Right lung (tissue), 5 donors: ENCODE measurements around the gene RGL3. TPM values are rescaled to one million over a fixed set of nuclear protein-coding genes. Genes with fewer than 3 reads are reported as not detected.
"Not testable (repeated sequence)": the region's sequence is repeated elsewhere in the genome, so short reads cannot be mapped to it uniquely, and the experiment has no call there.

Source experiments
- DNase-seq, 2 donors: peaks; one replicate each; pipeline ENCODE4 v3.0.0-alpha.2; 2013
- polyA plus RNA-seq, 5 donors: library from polyadenylated mRNA; unstranded; fragments of 120-200 nt; gene quantifications; one replicate each; pipeline versions ENCODE4 v1.2.1 to v1.2.3, GENCODE V29; 2013; ENCODE audit warnings: inconsistent platforms in 1 of 5, low replicate concordance in 1 of 5; ENCODE audit not compliant: insufficient read length in 5 of 5, insufficient read depth in 1 of 5

RGL3 gene
- polyA plus RNA-seq, 5 donors, result 39.4 to 57.9 (median 50.5) TPM

DNA sequence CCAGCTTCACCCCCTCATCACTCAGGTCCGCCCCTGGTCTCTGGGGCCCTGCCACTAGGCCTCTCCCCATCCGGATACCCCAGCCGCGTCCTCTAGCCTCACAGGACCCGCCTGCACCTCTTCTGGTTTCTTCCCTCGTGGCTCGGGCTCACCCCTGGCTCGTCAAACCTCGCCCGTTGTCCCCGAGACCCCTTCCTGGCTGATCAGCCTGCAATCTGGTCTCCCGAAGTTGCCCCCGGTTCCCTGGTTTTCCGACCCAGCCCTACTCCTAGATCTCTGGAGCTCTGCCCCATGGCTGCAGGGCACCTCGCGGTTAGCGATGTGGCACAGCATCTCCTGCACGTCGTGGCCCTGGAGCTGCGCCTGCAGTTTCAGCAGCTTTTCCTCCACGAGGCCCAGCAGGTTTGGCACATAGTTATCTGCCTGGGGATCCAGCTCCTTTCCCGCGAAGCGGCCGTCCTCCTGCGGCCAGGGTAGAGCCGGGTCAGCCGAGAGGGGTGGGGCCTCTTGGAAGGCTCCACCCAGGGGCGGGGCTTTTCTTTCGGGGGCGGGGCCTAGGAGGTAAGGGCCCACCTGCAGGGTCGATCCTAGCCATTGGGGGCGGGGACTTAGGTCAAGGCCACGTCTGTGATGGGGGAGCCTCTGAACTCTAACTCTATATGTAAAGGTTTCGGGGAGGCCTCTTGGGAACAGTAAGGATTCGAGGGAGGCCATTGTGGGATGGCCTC is 2.4 kb upstream of the RGL3 start:
- DNase-seq, result no peak

DNA sequence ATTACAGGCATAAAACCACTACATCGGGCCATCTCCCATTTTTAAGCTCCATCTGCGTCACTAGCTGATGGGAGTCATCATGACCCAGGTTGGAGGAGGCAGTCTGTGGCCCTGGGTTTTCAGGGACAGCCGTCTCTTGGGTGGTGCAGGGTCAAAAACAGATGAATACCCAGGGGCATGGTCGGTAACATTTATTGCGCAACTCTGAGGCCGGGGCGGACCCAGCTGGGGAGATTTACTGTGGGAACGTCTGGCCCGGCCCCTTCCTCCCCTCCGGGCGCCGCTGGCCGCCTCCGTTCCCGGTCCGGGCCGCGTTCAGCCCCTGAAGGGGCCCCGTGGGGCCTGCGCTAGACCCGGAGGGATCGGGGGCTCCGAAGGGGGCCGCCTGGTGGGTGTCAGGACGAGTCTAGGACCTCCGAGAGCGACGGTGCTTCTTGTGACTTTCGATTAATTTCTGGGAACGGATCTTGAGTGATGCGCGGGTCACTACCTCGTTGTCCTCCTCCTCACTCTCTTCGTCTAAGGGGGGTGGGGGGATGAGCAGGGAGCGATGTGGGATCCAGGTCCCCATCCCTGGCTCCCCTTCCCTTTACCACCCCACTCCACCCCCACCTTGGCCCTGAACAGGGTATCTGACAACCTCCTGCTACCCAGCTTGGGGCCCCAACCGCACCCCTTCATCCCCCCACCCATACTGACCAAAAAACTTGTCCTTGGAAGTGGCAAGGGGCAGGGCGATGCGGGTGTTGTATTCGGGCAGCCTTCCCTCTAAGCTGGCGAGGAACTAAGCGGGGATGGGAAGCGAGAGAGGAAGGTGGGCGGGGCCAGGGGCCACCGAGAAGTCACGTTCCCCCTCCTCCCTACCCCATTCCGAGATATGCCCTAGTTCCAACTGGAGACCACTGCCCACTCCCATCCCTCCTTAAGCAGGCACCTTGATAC is 1.6 kb upstream of the RGL3 start:
- DNase-seq, result peak in 1 of 2 donors; percentile 46

DNA sequence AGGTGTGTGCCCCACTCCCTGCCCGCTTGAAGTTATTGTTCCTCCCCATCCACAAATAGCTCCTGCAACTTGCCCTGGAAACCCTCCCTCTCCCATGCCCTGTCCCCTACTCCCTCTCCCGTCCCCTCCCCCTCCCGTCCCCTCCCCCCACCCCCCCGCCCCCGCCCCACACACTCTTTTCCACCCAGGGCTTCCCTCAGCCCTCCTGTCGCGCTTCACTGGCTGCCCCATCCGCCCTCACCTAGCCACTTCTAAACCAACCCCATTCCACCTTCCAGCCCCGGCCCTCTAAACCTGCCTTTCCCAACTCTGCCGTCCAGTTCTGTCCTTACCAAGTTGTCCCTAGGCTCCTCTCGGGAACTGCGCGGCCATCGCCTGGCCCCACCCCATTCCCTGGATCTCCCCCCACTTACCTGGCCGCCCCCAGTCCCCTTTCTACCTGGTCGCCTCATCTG is 993 bp downstream of the RGL3 start:
- DNase-seq, result no peak

DNA sequence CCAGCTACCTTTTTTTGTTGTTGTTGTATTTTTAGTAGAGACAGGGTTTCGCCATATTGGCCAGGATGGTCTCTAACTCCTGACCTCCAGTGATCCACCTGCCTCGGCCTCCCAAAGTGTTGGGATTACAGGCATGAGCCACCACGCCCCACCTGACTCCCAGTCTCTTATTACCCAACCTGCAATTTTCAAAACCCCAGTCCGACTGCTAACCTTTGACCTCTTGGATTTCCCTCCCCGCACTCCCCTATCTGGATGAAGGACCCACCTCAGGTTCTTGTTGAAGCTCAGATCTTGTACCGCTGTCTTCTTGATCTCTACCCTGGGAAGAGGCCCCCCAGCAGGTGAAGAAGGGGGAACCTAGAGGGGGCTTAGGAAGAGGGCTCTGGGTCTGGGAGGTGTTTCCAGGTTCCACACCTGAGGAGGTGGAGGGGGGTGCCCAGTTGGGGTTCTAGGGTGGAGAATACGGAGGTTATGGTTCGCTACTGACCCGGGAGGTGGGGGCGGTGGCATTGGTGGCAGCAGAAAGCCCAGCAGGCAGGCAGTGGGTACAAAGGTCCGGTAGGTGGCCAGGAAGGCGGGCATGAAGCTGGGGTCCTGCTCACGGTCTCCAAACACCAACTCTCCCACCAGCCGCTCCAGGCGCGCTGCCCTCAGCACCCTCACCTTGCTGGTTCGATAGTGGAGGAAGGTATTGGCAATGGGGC is 2.6 kb downstream of the RGL3 start:
- DNase-seq, result no peak

DNA sequence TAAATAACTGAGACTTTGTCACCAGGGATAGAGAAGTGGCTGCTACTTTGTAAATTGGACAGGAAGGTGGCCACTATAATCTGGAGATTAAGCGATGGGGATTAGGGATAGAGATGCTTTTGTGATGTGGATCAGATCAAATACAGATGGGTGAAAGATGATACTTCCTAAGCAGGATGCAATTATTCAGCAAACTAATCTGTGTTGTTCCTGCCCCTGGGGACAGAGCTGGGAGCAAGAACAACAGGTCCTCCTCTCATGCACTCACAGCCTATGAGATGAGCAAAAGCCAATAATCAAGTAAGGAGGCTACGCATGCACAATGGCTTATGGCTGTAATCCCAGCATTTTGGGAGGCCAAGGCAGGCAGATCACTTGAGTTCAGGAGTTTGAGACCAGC is 4.6 kb downstream of the RGL3 start:
- DNase-seq, result no peak

DNA sequence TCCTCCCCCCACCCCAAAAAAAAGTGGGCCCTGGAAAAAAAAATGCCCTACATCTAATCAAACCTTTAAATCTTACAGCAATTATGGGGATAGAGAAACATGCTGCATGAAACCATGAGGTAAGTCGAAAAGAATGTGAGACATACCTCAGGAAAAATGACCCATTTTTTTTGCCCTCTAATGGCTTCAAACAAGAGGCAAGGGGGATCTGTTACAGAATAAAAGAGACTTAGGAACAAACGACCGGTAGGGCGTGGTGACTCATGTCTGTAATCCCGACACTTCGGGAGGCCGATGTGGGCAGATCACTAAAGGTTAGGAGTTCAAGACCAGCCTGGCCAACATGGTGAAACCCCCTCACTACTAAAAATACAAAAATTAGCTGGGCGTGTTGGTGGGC is 8.4 kb downstream of the RGL3 start:
- no peak for DNase-seq

DNA sequence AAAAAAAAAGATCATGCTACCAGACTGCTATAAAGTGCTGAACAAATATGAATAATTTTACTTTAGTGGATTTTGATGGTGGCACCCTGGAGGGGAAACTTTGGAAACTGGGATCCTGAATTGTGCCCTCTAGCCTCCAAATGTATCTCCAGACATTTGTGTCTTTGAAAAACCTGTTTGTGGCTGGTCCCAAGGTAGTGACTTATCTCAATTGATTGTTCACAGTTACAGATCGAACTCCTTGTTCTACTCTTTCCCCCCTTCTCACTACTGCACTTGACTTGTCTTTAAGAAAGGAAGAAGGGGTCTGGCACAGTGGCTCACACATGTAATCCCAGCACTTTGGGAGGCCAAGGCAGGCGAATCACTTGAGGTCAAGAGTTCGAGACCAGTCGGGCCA is 10.5 kb downstream of the RGL3 start:
- no peak for DNase-seq

DNA sequence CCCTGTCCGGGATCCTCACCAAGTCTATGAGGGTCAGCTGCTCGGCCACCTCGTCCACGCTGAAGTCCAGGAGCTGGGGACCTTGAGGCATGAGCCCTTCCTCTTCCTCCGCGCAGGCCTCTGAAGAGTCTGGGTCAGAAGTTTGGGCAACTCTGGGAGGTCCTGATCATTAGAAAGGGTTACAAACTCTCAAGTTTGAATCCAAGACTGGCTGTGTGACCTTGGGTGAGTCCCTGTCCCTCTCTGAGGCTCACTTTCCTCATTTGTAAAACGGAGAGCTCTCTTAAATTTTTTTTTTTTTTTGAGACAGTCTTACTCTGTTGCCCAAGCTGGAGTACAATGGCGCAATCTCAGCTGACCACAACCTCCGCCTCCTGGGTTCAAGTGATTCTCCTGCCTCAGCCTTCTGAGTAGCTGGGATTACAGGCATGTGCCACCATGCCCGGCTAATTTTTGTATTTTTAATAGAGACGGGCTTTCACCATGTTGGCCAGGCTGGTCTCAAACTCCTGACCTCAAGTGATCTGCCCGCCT is 12.3 kb downstream of the RGL3 start:
- not testable (repeated sequence) for DNase-seq

DNA sequence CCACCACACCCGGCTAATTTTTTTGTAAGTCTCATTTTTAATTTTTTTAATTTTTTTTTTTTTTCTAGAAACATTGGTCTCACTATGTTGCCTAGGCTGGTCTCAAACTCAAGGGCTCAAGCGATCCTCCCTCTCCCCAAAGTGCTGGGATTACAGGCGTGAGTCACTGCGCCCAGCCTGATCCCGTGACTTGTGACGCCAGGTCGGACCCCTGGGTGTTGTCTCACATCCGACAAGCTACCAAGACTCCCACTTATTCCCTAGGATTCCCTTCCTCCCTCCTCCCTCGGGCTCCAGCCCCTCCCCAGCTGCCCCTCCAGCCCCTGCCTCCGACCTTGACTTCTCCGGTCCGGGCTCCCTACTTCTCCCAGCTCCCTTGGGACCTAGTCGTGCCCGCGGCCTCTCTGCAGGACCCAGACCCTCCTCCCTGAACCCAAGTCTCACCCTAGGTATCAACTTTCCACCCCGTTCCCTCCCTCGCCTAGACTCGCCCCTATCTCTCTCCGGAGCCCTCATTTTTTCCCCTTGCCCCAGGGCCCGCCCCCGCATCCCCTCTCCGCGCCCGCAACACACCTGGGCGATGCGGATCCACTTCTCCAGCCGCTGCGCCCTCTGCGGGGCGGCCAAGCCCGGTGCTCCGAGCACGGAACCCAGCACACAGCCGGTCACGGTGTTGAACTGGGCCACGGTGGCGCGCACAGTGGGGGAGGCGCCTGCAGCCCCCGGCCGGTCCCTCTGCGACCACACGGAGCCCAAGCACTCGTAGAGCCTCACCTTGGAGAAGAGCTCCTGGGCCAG is 13.1 kb downstream of the RGL3 start:
- no peak for DNase-seq

DNA sequence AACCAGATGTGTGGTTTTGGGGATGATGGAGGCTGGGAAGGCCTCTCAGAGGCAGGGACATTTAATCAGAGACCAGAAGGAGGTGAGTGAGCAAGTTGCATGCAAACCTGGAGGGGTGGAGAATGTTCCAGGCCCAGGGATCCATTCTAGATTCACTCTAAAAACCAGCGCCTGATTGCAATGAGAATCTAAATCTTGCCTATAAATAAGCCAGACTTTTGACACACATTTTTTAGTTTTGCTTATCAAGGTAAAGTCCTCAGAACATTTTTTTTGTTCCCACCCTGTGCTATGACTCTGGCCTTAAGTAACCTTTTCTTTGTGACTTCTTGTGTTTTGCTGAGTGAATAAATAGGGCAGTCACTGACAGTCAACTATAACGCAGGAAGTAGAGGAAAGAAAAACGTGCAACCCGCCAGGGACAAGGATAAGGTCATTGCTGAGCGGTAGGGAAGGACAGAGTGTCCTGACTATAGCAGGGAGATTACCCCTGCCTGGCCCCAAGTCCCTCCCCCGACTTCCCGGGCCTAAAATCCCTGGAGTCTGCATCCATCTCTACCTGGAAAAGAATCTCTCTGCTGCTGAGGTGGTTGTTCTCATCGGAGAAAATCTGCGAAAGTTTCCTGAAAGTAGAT is 14.4 kb downstream of the RGL3 start:
- DNase-seq, result no peak

DNA sequence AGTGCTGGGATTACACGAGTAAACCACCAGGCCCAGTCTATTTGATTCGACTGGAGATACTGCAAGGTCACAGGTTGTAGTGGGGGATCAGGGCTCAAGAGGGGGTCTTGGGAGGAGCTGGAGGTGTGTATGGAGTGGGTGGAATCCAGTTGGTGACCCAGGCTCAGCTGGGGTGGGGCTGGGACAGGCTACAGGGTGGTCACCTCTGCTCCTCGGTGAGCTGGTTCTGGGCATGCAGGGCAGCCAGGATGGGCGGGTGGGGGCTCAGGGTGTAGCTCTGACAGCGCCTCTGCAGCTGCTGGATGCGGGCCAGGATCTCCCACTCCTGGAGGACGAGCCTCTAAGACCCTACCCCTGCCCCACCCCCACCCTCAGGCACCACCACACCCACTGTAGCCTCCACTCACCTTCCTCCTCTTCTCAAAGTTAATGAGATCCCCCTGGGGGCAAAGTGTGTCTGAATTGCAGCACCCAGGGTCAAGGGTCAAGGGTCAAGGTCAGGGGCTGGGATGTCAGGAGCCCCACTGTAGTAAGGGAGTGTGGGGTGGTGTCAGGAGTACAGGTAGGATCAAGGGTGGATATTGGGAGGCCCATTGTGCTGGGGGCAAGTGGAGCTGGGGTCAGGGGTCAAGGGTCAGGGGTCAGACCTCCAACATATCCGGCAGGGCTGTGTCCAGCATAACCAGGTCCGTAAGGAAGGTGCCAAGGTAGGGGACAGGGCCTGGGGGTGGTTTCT is 17.1 kb downstream of the RGL3 start:
- no peak for DNase-seq

DNA sequence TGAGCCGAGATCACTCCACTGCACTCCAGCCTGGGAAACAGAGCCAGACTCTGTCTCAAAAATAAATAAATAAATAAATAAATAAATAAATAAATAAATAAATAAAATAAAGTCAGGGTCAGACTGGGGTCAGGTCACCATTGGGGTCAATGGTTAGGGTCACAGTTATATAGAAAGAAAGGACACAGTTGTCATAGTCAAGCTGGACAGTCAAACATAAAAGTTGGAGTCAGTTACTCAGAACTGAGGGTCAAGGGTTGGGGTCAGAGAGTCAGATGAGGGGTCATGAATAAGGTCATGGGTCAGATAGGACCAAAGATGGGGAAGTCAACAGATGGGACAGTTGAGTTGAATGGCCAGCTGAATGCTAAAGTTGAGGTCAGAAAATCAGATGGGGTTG is 18.3 kb downstream of the RGL3 start:
- no peak for DNase-seq

DNA sequence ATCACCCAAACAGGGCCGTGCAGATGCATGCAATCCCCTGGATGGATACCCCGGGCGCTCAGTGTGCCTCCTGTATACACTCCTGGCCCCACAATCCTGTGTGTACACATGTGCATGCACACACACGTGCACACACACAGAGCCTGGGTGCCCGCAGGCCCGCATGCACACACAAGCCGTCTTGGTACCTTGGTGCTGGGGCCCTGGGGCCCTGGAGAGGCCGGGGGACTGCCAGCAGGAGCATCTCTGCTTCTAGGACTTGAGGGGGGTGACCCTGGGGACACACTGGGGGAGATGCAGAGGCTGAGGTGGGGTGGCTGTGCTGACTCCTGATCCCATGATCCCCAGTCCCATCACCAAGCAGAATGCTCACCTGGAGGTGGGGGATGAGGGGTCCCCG is 19.4 kb downstream of the RGL3 start:
- DNase-seq, result no peak

DNA sequence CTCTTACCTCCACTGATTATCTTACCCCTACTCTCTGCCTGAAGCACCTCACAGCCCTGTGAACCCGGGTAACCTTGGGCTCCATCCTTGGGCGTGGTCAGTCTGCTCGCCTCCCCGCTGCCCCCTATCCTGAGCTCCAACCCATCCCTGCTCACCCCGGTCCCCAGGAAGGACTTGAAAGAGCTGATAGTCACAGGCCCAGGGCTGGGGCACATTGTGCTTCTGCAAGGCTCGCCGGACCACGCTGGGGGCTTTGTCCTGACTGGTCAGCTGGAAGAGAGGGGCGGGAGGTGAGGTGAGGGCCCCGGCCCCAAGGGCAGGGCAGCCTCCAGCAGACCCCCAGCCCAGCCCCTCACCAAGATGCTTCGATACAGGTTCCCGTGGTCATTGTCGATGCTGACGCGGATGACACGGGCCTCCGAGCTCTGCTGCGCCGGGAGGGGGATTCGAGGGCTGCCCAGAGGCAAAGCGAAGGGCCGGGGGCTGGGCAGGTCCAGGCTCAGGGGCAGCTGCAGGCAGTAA is 22.0 kb downstream of the RGL3 start:
- no peak for DNase-seq

DNA sequence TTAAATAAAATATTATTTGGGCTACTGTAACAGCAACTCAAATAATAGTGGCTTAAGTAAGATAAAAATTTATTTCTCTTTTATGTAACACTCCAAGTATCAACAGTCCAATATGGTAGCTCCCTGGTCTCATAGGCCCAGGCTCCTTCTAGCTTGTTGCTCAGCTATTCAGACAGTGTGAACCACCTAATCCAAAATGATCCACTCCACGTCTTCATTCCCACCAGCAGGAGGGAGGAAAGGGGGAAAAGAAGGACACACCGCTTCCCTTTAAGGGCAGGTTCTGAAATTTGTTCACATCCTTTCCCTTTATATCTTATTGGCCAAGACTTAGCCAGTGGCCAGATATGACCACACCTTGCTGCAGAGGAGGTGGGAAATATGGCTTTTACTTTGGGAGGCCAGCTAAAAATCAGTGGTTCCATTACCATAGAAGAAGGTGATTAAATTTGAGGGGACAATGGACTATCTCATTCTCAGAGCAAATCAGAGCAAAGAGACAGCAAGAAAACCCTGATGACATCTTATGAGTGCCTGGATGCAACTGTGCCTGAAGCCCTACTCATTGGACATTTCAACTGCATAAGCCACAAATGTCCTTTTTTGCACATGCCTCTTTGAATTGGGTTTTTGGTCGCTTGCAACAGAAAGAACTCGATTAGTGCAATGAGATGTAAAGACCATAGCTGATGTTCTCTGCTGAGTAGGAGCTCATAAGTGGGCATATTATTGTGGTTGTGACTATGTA is 28.0 kb downstream of the RGL3 start:
- no peak for DNase-seq

DNA sequence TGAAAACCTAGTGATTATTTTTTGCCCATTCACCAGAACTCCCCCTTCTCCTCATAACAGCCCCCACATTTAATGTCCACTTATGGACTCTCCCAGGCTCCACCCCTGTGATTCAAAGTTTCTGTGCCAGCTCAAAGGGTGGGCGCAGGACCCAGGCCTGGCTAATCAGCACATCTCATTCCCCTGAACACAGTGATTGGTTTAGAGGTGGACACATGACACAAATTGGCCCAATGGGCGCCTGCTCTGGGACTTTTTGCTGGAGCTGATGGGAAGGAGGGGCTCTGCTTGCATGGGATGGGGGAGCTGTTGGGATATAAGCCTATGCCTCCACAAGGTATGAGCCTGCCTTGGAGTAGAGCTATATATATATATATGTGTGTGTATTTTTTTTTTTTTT is 28.8 kb downstream of the RGL3 start:
- DNase-seq, result no peak

DNA sequence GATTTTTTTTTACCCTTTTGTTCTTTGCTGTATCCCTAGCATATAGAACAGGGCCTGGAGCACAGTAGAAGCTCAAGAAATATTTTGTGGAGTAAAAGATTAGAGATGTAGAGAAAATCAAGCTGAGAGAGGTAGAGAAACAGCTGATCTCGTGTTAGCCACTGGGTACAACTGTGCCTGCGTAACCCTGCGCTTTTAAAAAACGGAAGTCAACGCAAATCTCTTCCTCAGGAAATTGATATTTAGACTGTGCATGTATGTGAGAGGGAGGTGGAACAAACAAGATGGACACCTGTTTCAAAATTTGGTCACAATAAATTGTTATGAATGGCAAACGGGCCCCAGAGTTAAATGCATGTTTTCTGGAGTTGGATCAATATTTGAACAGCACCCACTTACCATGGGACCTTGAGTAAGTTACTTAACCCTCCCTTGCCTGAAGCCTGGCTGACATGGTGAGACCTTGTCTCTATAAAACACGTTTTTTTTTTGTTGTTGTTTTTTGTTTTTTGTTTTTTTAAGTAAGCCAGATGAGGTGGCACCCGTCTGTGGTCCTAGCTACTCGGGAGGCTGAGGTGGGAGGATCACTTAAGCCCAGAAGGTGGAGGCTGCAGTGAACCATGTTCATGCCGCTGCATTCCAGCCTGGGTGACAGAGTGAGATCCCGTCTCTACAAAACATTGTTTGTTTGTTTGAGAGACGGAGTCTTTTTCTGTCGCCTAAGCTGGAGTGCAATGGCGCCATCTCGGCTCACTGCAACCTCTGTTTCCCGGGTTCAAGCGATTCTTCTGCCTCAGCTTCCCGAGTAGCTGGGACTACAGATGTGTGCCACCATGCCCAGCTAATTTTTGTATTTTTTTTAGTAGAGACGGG is 31.7 kb downstream of the RGL3 start:
- peak in 1 of 2 donors; percentile 9 for DNase-seq

DNA sequence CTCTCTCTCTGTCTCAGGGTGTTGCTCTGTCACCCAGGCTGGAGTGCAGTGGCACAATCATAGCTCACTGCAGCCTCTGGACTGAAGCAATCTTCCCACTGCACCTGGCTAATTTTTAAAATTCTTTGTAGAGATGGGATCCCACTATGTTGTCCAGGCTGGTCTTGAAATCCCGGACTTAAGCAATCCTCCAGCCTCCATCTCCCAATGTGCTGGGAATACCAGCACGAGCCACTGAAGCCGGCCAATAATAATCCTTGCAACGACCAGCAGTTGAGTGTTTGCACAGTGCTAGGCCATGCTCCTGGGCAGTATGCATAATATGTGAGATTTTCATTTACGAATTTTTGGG is 34.4 kb downstream of the RGL3 start:
- no peak for DNase-seq
